ENCODE data around the gene ATP6V1F.

The ATP6V1F gene

GRCh38 chr7:128876978-128877755 lies 14.5 kb downstream of the ATP6V1F start:
- ChIA-PET CTCF (no interaction called here), POLR2A (interaction anchor here (4.3 kb wide), 1 partner anchor 15 kb away, joined by 20 read pairs; the partner anchor contains the start of gene ATP6V1F)
- no peak for TF ChIP-seq LEF1 (IDR thresholded peaks at IDR 0.05; ENCODE audit: borderline replicate concordance)
- TF ChIP-seq L3MBTL2 (conservative IDR thresholded peaks at IDR 0.05) = no peak
- TF ChIP-seq SUZ12 (IDR thresholded peaks at IDR 0.05) = no peak
- TF ChIP-seq FOXK2 (IDR thresholded peaks at IDR 0.05) = no peak
- TF ChIP-seq FOXA1 (IDR thresholded peaks at IDR 0.05) = no peak
- no peak for TF ChIP-seq CTBP1 (IDR thresholded peaks at IDR 0.05; ENCODE audit: borderline replicate concordance)
- TF ChIP-seq ZNF384 (IDR thresholded peaks at IDR 0.05) = no peak
- no peak for TF ChIP-seq ELF4 (IDR thresholded peaks at IDR 0.05)
- TF ChIP-seq SP1 (IDR thresholded peaks at IDR 0.05) = no peak
- TF ChIP-seq TARDBP (IDR thresholded peaks at IDR 0.05) = no peak
- TF ChIP-seq PKNOX1 (IDR thresholded peaks at IDR 0.05) = no peak
- no peak for TF ChIP-seq BHLHE40 (IDR thresholded peaks at IDR 0.05; ENCODE audit: borderline replicate concordance)
- no peak for TF ChIP-seq FOXM1 (IDR thresholded peaks at IDR 0.05; ENCODE audit: borderline replicate concordance)
- TF ChIP-seq ARNT (IDR thresholded peaks at IDR 0.05) = no peak
- TF ChIP-seq NFRKB (IDR thresholded peaks at IDR 0.05) = no peak
- no peak for DNase-seq (ENCODE audit: extremely low spot score)

GRCh38 chr7:128877756-128878120 lies 15.1 kb downstream of the ATP6V1F start:
- ChIA-PET POLR2A (interaction anchor here (4.3 kb wide), 1 partner anchor 15 kb away, joined by 20 read pairs; the partner anchor contains the start of gene ATP6V1F), CTCF (no interaction called here)

DNA sequence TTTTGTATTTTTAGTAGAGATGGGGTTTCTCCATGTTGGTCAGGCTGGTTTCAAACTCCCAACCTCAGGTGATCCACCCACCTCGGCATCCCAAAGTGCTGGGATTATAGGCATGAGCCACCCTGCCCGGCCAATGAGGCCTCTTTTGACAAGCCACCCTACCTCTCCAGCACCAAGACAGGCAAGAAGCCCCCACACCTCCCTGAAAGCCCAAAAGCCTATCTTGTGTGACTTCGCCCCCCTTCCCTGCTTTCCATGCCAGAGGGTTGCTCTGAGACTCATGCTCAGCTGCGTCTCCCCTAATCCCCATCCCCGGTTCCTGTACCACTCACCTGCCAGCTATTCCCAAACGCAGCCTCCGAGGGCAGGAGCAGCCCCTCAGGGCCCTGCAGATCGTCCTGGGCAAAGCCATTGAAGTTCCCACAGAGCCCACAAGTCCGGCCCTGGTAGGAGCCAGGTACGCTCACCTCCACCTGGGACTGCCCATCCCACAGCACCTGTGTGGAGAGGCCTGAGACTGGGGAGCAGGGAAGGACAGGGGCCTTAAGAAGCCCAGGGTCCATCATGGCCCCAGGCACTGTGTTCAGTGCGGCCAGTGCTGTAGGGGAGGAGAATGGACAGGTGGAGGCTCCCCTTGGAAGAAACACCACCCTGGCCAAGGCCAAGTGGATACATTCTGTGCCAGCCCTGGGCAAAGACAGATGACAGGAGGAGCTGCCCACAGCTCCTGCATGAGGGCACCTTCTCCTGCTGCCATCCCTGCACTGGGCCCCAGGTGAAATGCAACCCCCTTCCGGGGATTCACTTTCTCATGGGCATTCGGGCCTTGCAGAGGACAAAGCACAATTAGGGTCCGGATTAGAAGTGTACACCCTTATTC lies 15.8 kb downstream of the ATP6V1F start:
- ChIA-PET CTCF (interaction anchor here (2.4 kb wide), 1 partner anchor 270 kb away, joined by 8 read pairs; no protein-coding TSS in a partner anchor), POLR2A (interaction anchor here (4.3 kb wide), 1 partner anchor 16 kb away, joined by 20 read pairs; the partner anchor contains the start of gene ATP6V1F)
- TF ChIP-seq SUZ12 (IDR thresholded peaks at IDR 0.05) (no peak), FOXK2 (IDR thresholded peaks at IDR 0.05) (no peak), BHLHE40 (IDR thresholded peaks at IDR 0.05; ENCODE audit: borderline replicate concordance) (no peak), ELF4 (IDR thresholded peaks at IDR 0.05) (no peak), FOXM1 (IDR thresholded peaks at IDR 0.05; ENCODE audit: borderline replicate concordance) (no peak), SP1 (IDR thresholded peaks at IDR 0.05) (no peak), CTBP1 (IDR thresholded peaks at IDR 0.05; ENCODE audit: borderline replicate concordance) (no peak), ARNT (IDR thresholded peaks at IDR 0.05) (no peak), HDGF (IDR thresholded peaks at IDR 0.05; ENCODE audit: borderline replicate concordance) (no peak), LEF1 (IDR thresholded peaks at IDR 0.05; ENCODE audit: borderline replicate concordance) (no peak)
- DNase-seq (ENCODE audit: extremely low spot score) = no peak

More at GRCh38 chr7:128877756-128878120, 15.1 kb downstream of the ATP6V1F start:
- TF ChIP-seq FOXM1 (IDR thresholded peaks at IDR 0.05; ENCODE audit: borderline replicate concordance) (no peak), HDGF (IDR thresholded peaks at IDR 0.05; ENCODE audit: borderline replicate concordance) (no peak), ZNF384 (IDR thresholded peaks at IDR 0.05) (no peak), SUZ12 (IDR thresholded peaks at IDR 0.05) (no peak), LEF1 (IDR thresholded peaks at IDR 0.05; ENCODE audit: borderline replicate concordance) (no peak), L3MBTL2 (conservative IDR thresholded peaks at IDR 0.05) (no peak), NFRKB (IDR thresholded peaks at IDR 0.05) (no peak), BHLHE40 (IDR thresholded peaks at IDR 0.05; ENCODE audit: borderline replicate concordance) (no peak), FOXK2 (IDR thresholded peaks at IDR 0.05) (no peak), TARDBP (IDR thresholded peaks at IDR 0.05) (no peak)
- DNase-seq (ENCODE audit: extremely low spot score) = no peak

DNA sequence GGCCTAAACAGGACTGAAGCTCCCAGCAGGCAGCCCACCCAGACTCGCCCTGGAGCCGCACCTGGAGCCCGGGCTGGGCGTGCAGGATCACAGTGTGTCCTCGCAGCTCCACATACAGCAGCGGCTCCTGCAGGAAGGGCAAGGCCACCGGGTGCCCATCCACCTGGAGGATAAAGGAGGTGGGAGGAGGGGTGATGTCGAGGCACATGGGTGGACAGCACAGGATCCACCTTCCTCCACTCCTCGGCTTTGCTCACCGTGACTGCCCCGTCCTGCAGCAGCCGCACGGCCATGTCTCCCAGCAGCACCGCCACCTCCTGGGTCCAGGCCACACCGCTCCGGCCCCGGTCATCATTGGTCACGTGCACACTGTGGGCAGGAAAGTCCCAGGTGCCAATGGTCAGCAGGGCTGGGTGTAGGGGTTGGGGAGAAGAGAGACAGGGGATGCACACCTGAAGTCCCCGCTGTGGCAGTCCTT lies 16.8 kb downstream of the ATP6V1F start:
- POLR2A ChIA-PET = interaction anchor here (4.3 kb wide), 1 partner anchor 17 kb away, joined by 20 read pairs; the partner anchor contains the start of gene ATP6V1F
- CTCF ChIA-PET = interaction anchor here (0.6 to 2.4 kb wide), 4 partner anchors 15 to 452 kb away, joined by 3 to 8 read pairs (median 6); partner anchors contain the start of gene ATP6V1F
- TF ChIP-seq FOXA1 (IDR thresholded peaks at IDR 0.05) = no peak
- no peak for TF ChIP-seq SP1 (IDR thresholded peaks at IDR 0.05)
- TF ChIP-seq FOXK2 (IDR thresholded peaks at IDR 0.05) = no peak
- DNase-seq (ENCODE audit: extremely low spot score) = no peak

DNA sequence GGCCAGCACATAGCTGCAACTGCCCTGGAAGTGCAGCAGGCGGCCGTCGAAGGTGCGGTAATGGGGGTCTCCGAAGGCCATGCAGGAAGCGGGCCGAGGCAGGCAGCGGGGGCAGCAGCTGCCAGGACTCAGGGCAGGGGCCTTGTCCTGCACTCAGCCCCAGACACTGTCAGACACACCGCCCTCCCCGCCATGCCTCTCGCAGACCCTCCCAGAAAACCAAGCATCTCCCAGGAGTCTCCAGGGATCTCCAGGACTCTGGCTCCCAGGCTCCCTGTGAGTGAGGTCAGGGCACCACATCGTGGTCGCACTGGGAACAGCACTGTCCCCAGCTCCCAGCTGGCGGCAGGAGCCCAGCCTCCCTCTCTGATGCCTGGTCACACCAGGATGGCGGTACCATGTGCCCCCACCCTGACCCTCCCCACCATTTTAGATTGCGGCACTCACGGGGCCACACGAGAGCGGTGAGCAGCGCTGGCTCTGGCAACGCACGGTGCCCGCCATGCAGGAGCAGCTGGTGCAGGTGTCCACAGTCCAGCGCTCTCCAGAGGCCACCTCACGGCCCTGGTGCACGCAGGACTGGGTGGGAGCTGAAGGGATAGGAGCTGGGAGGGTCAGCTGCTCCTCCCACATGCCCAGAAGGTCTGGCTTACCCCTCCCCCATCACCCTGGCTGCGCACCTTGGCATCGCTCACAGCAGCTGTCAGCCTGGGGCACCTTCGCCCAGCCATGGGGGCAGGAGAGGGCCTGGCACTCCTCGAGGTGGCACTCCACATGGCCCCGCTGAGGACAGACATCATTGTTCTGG lies 17.5 kb downstream of the ATP6V1F start:
- TF ChIP-seq FOXA1 (IDR thresholded peaks at IDR 0.05) (no peak), ZNF384 (IDR thresholded peaks at IDR 0.05) (no peak), FOXK2 (IDR thresholded peaks at IDR 0.05) (no peak), SUZ12 (IDR thresholded peaks at IDR 0.05) (no peak), HDGF (IDR thresholded peaks at IDR 0.05; ENCODE audit: borderline replicate concordance) (no peak), FOXM1 (IDR thresholded peaks at IDR 0.05; ENCODE audit: borderline replicate concordance) (no peak), NFRKB (IDR thresholded peaks at IDR 0.05) (no peak), ELF4 (IDR thresholded peaks at IDR 0.05) (no peak)
- ChIA-PET CTCF (interaction anchor here (0.5 to 2.4 kb wide), 9 partner anchors 16 to 963 kb away, joined by 3 to 8 read pairs (median 4); partner anchors contain the start of gene ATP6V1F), POLR2A (interaction anchor here (4.3 kb wide), 1 partner anchor 18 kb away, joined by 20 read pairs; the partner anchor contains the start of gene ATP6V1F)
- peak; percentile 89 for DNase-seq (ENCODE audit: extremely low spot score)
